PC-9 (cell line): Measurements from ENCODE around the gene CREB1. TPM values are rescaled to one million over a fixed set of nuclear protein-coding genes. Genes with fewer than 3 reads are reported as not detected.

Source experiments
- BruUV-seq: library from RNA; stranded (reverse); fragments of 400-500 nt; replicated peaks from 2 replicates; lab custom pipeline; 2021; lab: Mats Ljungman, UMichigan
- CTCF ChIA-PET: fragments of 300-600 bp; sonication (Branson Sonifier 250); formaldehyde crosslinking; loops from one replicate; lab custom pipeline; 2022; ENCODE audit warnings: antibody characterized with exemption; lab: Charles Lee
- POLR2A ChIA-PET: fragments of 300-600 bp; sonication (Branson Sonifier 250); formaldehyde crosslinking; loops from one replicate; lab custom pipeline; 2022; ENCODE audit warnings: antibody characterized with exemption; ENCODE audit not compliant: unreplicated experiment; lab: Charles Lee
- DNase-seq, 2 experiments: peaks; one replicate each; pipeline versions ENCODE4 v3.0.0 to v3.0.0-alpha.2; 2015 to 2022; ENCODE audit warnings: mixed read lengths in 1 of 2
- H2AFZ ChIP-seq: fragments of 200-600 bp; sonication (generic); 2 replicates; pipeline ENCODE4 v1.8.1; 2017; ENCODE audit warnings: antibody characterized with exemption
- H3F3A ChIP-seq: fragments of 200-600 bp; sonication (generic); 2 replicates; pipeline ENCODE4 v1.8.1; 2017; ENCODE audit warnings: antibody characterized with exemption, mild to moderate bottlenecking, low read depth; ENCODE audit not compliant: insufficient read depth
- H3K27ac ChIP-seq: fragments of 200-600 bp; sonication (generic); 2 replicates; pipeline ENCODE4 v1.6.1; 2016; ENCODE audit warnings: mixed run types
- H3K27me3 ChIP-seq: fragments of 200-600 bp; sonication (generic); 2 replicates; pipeline ENCODE4 v1.6.1; 2016; ENCODE audit warnings: low read depth, mixed run types; ENCODE audit not compliant: insufficient read depth
- H3K36me3 ChIP-seq: fragments of 200-600 bp; sonication (generic); 2 replicates; pipeline ENCODE4 v1.6.1; 2016; ENCODE audit warnings: low read depth, mixed run types
- H3K4me1 ChIP-seq: fragments of 200-600 bp; sonication (generic); replicated peaks from 2 replicates; pipeline ENCODE4 v1.6.1; 2016; ENCODE audit warnings: mixed run types; ENCODE audit not compliant: insufficient read depth
- H3K4me2 ChIP-seq: fragments of 200-600 bp; sonication (generic); 2 replicates; pipeline ENCODE4 v1.6.1; 2017; ENCODE audit warnings: mixed run types
- H3K4me3 ChIP-seq: fragments of 200-600 bp; sonication (generic); 2 replicates; pipeline ENCODE4 v1.6.1; 2016; ENCODE audit warnings: mixed run types
- H3K79me2 ChIP-seq: fragments of 200-600 bp; sonication (generic); 2 replicates; pipeline ENCODE4 v1.6.1; 2017; ENCODE audit warnings: low read depth, mixed run types
- H3K9me2 ChIP-seq: fragments of 200-600 bp; sonication (generic); 2 replicates; pipeline ENCODE4 v1.8.1; 2017; ENCODE audit warnings: mild to moderate bottlenecking; ENCODE audit not compliant: insufficient read depth
- H3K9me3 ChIP-seq: fragments of 200-600 bp; sonication (generic); 2 replicates; pipeline ENCODE4 v1.8.1; 2016; ENCODE audit warnings: low read depth; ENCODE audit not compliant: insufficient read depth
- H4K20me1 ChIP-seq: fragments of 200-600 bp; sonication (generic); 2 replicates; pipeline ENCODE4 v1.8.1; 2017; ENCODE audit not compliant: insufficient read depth
- CTCF ChIP-seq: fragments of 200-600 bp; sonication (generic); conservative IDR thresholded peaks from 2 replicates; pipeline ENCODE4 v1.6.1; 2017; ENCODE audit warnings: mixed run types, antibody characterized with exemption, mild to moderate bottlenecking, moderate library complexity
- EZH2 ChIP-seq: fragments of 200-600 bp; sonication (generic); IDR thresholded peaks from 2 replicates; pipeline ENCODE4 v1.8.0; 2017; ENCODE audit warnings: antibody characterized with exemption, low read depth
- intact Hi-C: fragments of 100-400 bp; cut with micrococcal nuclease; formaldehyde crosslinking; loops from one replicate; pipeline ENCODE4 v1.10.0; 2022; ENCODE audit not compliant: unreplicated experiment
- total RNA-seq: library from RNA; stranded (reverse); gene quantifications from 2 replicates; pipeline ENCODE4 v1.2.3, GENCODE V29; 2021

CREB1 gene
- total RNA-seq, 1 experiment from 2014 or later, result 42.2 TPM

GRCh38 chr2:207625014-207625907 lies 95.5 kb downstream of the CREB1 start, which contains the start of gene METTL21A:
Gene METTL21A (minus strand): TSS chr2:207625394. CDS start chr2:207624375, 1,019 bp downstream.
- intact Hi-C loops, result loop anchor here (2.0 to 10.0 kb wide), 3 partner anchors 110 to 643 kb away; no protein-coding TSS in a partner anchor
- Histone ChIP-seq H3K4me3 (peak within 1 kb of the TSS; percentile 85), H3K4me1 (peaks cover 13% of the 10 kb centered on the region), H4K20me1 (no peaks in the 10 kb centered on the region), H2AFZ (peak within 1 kb of the TSS; percentile 98), H3K9me2 (no peaks in the 10 kb centered on the region), H3K79me2 (peaks cover 20% of the 10 kb centered on the region), H3K9me3 (no peaks in the 10 kb centered on the region), H3K36me3 (no peaks in the 10 kb centered on the region), H3K27me3 (no peaks in the 10 kb centered on the region), H3K4me2 (peak within 1 kb of the TSS; percentile 84), H3F3A (peaks cover 37% of the 10 kb centered on the region), H3K27ac (peak within 1 kb of the TSS; percentile 85)
- TF ChIP-seq EZH2 (no peak), CTCF (no peak)
- peak; percentile 71 to 81 for DNase-seq
- CTCF ChIA-PET, result interaction anchor here (0.7 to 1.5 kb wide), 2 partner anchors 60 to 108 kb away, joined by 4 read pairs; no protein-coding TSS in a partner anchor
- POLR2A ChIA-PET, result interaction anchor here (0.6 to 1.0 kb wide), 2 partner anchors 86 to 598 kb away, joined by 3 to 4 read pairs; partner anchors contain the start of gene CCNYL1
- no TSS peak for BruUV-seq

- Histone ChIP-seq H3K4me1 (peaks cover 39% of the 10 kb centered on the region), H4K20me1 (no peaks in the 10 kb centered on the region), H3K27ac (no peak overlapping the region), H3K4me3 (no peak overlapping the region), H3K9me3 (no peaks in the 10 kb centered on the region), H3F3A (peaks cover 67% of the 10 kb centered on the region), H3K27me3 (no peaks in the 10 kb centered on the region), H3K79me2 (no peaks in the 10 kb centered on the region), H3K4me2 (no peak overlapping the region), H2AFZ (no peak overlapping the region), H3K36me3 (no peaks in the 10 kb centered on the region), H3K9me2 (no peaks in the 10 kb centered on the region)
- DNase-seq, result no peak
- TF ChIP-seq CTCF, result no peak
- no peak for TF ChIP-seq EZH2
- BruUV-seq, result no TSS peak
- ChIA-PET CTCF (no interaction called here), POLR2A (no interaction called here)
- intact Hi-C loops, result loop anchor here (5.0 to 10.0 kb wide), 2 partner anchors 445 to 647 kb away; no protein-coding TSS in a partner anchor
Observed at GRCh38 chr2:207629553-207629952, 99.8 kb downstream of the CREB1 start.

- no peaks in the 10 kb centered on the region for H3K9me3 ChIP-seq
- H3K9me2 ChIP-seq, result no peaks in the 10 kb centered on the region
- CTCF ChIA-PET, result interaction anchor here (0.6 kb wide), 3 partner anchors 90 to 794 kb away, joined by 3 to 12 read pairs (median 4); no protein-coding TSS in a partner anchor
- H3K27me3 ChIP-seq, result no peaks in the 10 kb centered on the region
- H3F3A ChIP-seq, result peaks cover 63% of the 10 kb centered on the region
- no peaks in the 10 kb centered on the region for H3K36me3 ChIP-seq
- no peak for DNase-seq
- no peak overlapping the region for H2AFZ ChIP-seq
- no peak overlapping the region for H3K4me2 ChIP-seq
- intact Hi-C loops, result no loop called here
- peak overlapping the region; percentile 40; the same call in 1 of the 2 replicates for H3K27ac ChIP-seq
- BruUV-seq, result no TSS peak
- no peak overlapping the region for H3K4me3 ChIP-seq
- H4K20me1 ChIP-seq, result no peaks in the 10 kb centered on the region
- peaks cover 49% of the 10 kb centered on the region for H3K4me1 ChIP-seq
- TF ChIP-seq CTCF, result no peak
- TF ChIP-seq EZH2, result no peak
- POLR2A ChIA-PET, result no interaction called here
- H3K79me2 ChIP-seq, result no peaks in the 10 kb centered on the region
Observed at GRCh38 chr2:207630491-207630890, 100.7 kb downstream of the CREB1 start.
